H9 (cell line): ENCODE measurements around the gene CGGBP1. TPM values are rescaled to one million over a fixed set of nuclear protein-coding genes. Genes with fewer than 3 reads are reported as not detected.

Experiments
- DNase-seq: peaks from one replicate; pipeline ENCODE4 v3.0.0-alpha.2; 2017
- H2AFZ ChIP-seq: one replicate; pipeline ENCODE4 v1.6.1; 2013; ENCODE audit warnings: mild to moderate bottlenecking, low read length, control low read depth, moderate library complexity
- H2AK5ac ChIP-seq: 2 replicates; pipeline ENCODE4 v1.6.1; 2013; ENCODE audit warnings: low read length, control low read depth, mixed read lengths; ENCODE audit not compliant: insufficient read length
- H2BK120ac ChIP-seq: one replicate; pipeline ENCODE4 v1.6.1; 2013; ENCODE audit warnings: low read depth, mild to moderate bottlenecking, low read length, control low read depth, inconsistent platforms; ENCODE audit not compliant: poor library complexity, severe bottlenecking
- H2BK12ac ChIP-seq: 2 replicates; pipeline ENCODE4 v1.6.1; 2013; ENCODE audit warnings: low read length, control low read depth, mixed read lengths, low read depth; ENCODE audit not compliant: insufficient read length
- H2BK15ac ChIP-seq: 2 replicates; pipeline ENCODE4 v1.6.1; 2013; ENCODE audit warnings: low read depth, low read length, control low read depth
- H2BK20ac ChIP-seq: one replicate; pipeline ENCODE4 v1.6.1; 2013; ENCODE audit warnings: low read depth, mild to moderate bottlenecking, low read length, control low read depth, inconsistent platforms; ENCODE audit not compliant: poor library complexity, severe bottlenecking
- H2BK5ac ChIP-seq: 2 replicates; pipeline ENCODE4 v1.6.1; 2013; ENCODE audit warnings: low read length, control low read depth, mixed read lengths; ENCODE audit not compliant: insufficient read length
- H3K14ac ChIP-seq: 2 replicates; pipeline ENCODE4 v1.6.1; 2013; ENCODE audit warnings: low read length, control low read depth; ENCODE audit not compliant: insufficient read depth
- H3K18ac ChIP-seq: 2 replicates; pipeline ENCODE4 v1.6.1; 2013; ENCODE audit warnings: low read depth, mild to moderate bottlenecking, mixed read lengths, low read length, control low read depth; ENCODE audit not compliant: insufficient read length
- H3K23ac ChIP-seq: 2 replicates; pipeline ENCODE4 v1.6.1; 2013; ENCODE audit warnings: low read length, control low read depth, mixed read lengths, low read depth; ENCODE audit not compliant: insufficient read length
- H3K23me2 ChIP-seq: 2 replicates; pipeline ENCODE4 v1.6.1; 2013; ENCODE audit warnings: low read depth, mild to moderate bottlenecking, mixed read lengths, low read length, control low read depth; ENCODE audit not compliant: insufficient read length, poor library complexity, severe bottlenecking
- H3K27ac ChIP-seq: 2 replicates; pipeline ENCODE4 v1.5.1; 2013; ENCODE audit warnings: low read length, control low read depth, mixed read lengths, low read depth; ENCODE audit not compliant: insufficient read length
- H3K27me3 ChIP-seq: 2 replicates; pipeline ENCODE4 v1.6.1; 2013; ENCODE audit warnings: low read length, control low read depth, inconsistent platforms; ENCODE audit not compliant: insufficient read depth
- H3K4ac ChIP-seq: 2 replicates; pipeline ENCODE4 v1.6.1; 2013; ENCODE audit warnings: low read depth, mild to moderate bottlenecking, control low read depth, inconsistent platforms, low read length, moderate library complexity
- H3K4me1 ChIP-seq: 2 replicates; pipeline ENCODE4 v1.6.1; 2013; ENCODE audit warnings: low read length, control low read depth, inconsistent platforms; ENCODE audit not compliant: insufficient read depth
- H3K4me2 ChIP-seq: 2 replicates; pipeline ENCODE4 v1.6.1; 2013; ENCODE audit warnings: low read length, control low read depth, mixed read lengths; ENCODE audit not compliant: insufficient read length, insufficient read depth
- H3K56ac ChIP-seq: 2 replicates; pipeline ENCODE4 v1.6.1; 2013; ENCODE audit warnings: low read depth, mild to moderate bottlenecking, mixed read lengths, low read length, control low read depth; ENCODE audit not compliant: insufficient read length
- H3K79me1 ChIP-seq: 2 replicates; pipeline ENCODE4 v1.6.1; 2013; ENCODE audit warnings: low read depth, mild to moderate bottlenecking, moderate library complexity, low read length, control low read depth, inconsistent platforms; ENCODE audit not compliant: insufficient read depth, poor library complexity, severe bottlenecking
- H3K79me2 ChIP-seq: 2 replicates; pipeline ENCODE4 v1.6.1; 2013; ENCODE audit warnings: low read length, control low read depth, inconsistent platforms; ENCODE audit not compliant: insufficient read depth
- H3K9ac ChIP-seq: 2 replicates; pipeline ENCODE4 v1.6.1; 2013; ENCODE audit warnings: low read length, control low read depth, mixed read lengths; ENCODE audit not compliant: insufficient read length; ENCODE audit errors: extremely low read depth
- H3K9me3 ChIP-seq: one replicate; pipeline ENCODE4 v1.6.1; 2013; ENCODE audit warnings: low read depth, low read length, inconsistent platforms; ENCODE audit not compliant: control insufficient read depth
- H3T11ph ChIP-seq: one replicate; pipeline ENCODE4 v1.6.1; 2013; ENCODE audit warnings: mild to moderate bottlenecking, low read length, control low read depth, inconsistent platforms
- H4K20me1 ChIP-seq: one replicate; pipeline ENCODE4 v1.6.1; 2013; ENCODE audit not compliant: control insufficient read depth, insufficient read length, insufficient read depth
- H4K5ac ChIP-seq: 2 replicates; pipeline ENCODE4 v1.6.1; 2013; ENCODE audit warnings: low read depth, mild to moderate bottlenecking, mixed read lengths, low read length, control low read depth; ENCODE audit not compliant: insufficient read length
- H4K8ac ChIP-seq: replicated peaks from 2 replicates; pipeline ENCODE4 v1.6.1; 2013; ENCODE audit warnings: low read length, control low read depth, mixed read lengths, low read depth; ENCODE audit not compliant: insufficient read length
- H4K91ac ChIP-seq: 2 replicates; pipeline ENCODE4 v1.6.1; 2013; ENCODE audit warnings: low read depth, mild to moderate bottlenecking, moderate library complexity, mixed read lengths, low read length, control low read depth; ENCODE audit not compliant: insufficient read length
- H3K27ac Mint-ChIP-seq, 3 experiments: 2 replicates in 2 of 3; 3 replicates in 1 of 3; pipeline ENCODE4 v1.8.0; 2020 to 2021; ENCODE audit warnings: mixed read lengths in 3 of 3, mild to moderate bottlenecking in 1 of 3, moderate library complexity in 1 of 3
- H3K27me3 Mint-ChIP-seq: 2 replicates; pipeline ENCODE4 v1.8.0; 2021; ENCODE audit warnings: low read depth, mild to moderate bottlenecking, moderate library complexity, mixed read lengths
- H3K36me3 Mint-ChIP-seq, 3 experiments: 2 replicates in 2 of 3; 3 replicates in 1 of 3; pipeline ENCODE4 v1.8.0; 2020 to 2021; ENCODE audit warnings: low read depth in 3 of 3, mixed read lengths in 3 of 3; ENCODE audit not compliant: insufficient read depth in 1 of 3
- H3K4me1 Mint-ChIP-seq, 2 experiments: 2 replicates each; pipeline ENCODE4 v1.8.0; 2020; ENCODE audit warnings: mixed read lengths in 2 of 2
- H3K4me3 Mint-ChIP-seq, 2 experiments: 2 replicates in 1 of 2; 3 replicates in 1 of 2; pipeline ENCODE4 v1.8.0; 2020 to 2021; ENCODE audit warnings: mild to moderate bottlenecking in 2 of 2, mixed read lengths in 2 of 2, moderate library complexity in 1 of 2
- H3K9me3 Mint-ChIP-seq, 2 experiments: 2 replicates in 1 of 2; 3 replicates in 1 of 2; pipeline ENCODE4 v1.8.0; 2020; ENCODE audit warnings: mild to moderate bottlenecking in 2 of 2, mixed read lengths in 2 of 2, moderate library complexity in 1 of 2
- CTCF ChIP-seq: fragments of 200-600 bp; sonication (generic); conservative IDR thresholded peaks from 3 replicates; pipeline ENCODE4 v1.8.0; 2021; ENCODE audit warnings: antibody characterized with exemption, mild to moderate bottlenecking
- WGBS: extraction: QIAGEN DNeasy Blood & Tissue Kit; methylation state at CpG from one replicate; pipeline ENCODE4 v1.1.7; 2013; ENCODE audit warnings: missing lambda C conversion rate, low lambda C conversion rate, mixed read lengths; ENCODE audit not compliant: insufficient read length; ENCODE audit errors: extremely low coverage; 5-methylcytosine and 5-hydroxymethylcytosine counted together
- total RNA-seq: library from RNA; stranded (reverse); gene quantifications from 2 replicates; pipeline ENCODE4 v1.2.1, GENCODE V29; 2021

CGGBP1 gene
- total RNA-seq, 1 experiment from 2014 or later: 75.0 TPM

- Histone ChIP-seq H3K56ac (no peak overlapping the region), H3K23me2 (no peaks in the 10 kb centered on the region), H4K8ac (no peak overlapping the region), H4K91ac (no peak overlapping the region), H3K79me2 (no peaks in the 10 kb centered on the region), H2BK12ac (no peak overlapping the region), H3K9me3 (no peaks in the 10 kb centered on the region), H3K18ac (no peak overlapping the region), H3K4ac (no peak overlapping the region), H3K79me1 (no peaks in the 10 kb centered on the region), H3K23ac (no peak overlapping the region), H3K9ac (no peak overlapping the region), H2BK15ac (no peak overlapping the region), H3T11ph (no peak overlapping the region), H3K27ac (no peak overlapping the region), H2AFZ (no peak overlapping the region), H3K4me1 (no peaks in the 10 kb centered on the region), H3K27me3 (no peaks in the 10 kb centered on the region), H3K4me2 (no peak overlapping the region), H2BK5ac (no peak overlapping the region), H4K20me1 (no peaks in the 10 kb centered on the region), H2AK5ac (no peak overlapping the region), H2BK120ac (no peak overlapping the region), H4K5ac (no peak overlapping the region), H2BK20ac (no peak overlapping the region), H3K14ac (no peak overlapping the region)
- Mint-ChIP-seq H3K4me3 (no peak overlapping the region), H3K9me3 (peaks cover 9 to 11% of the 10 kb centered on the region in 2 experiments; a peak in 4 of 5 replicates), H3K27me3 (no peaks in the 10 kb centered on the region), H3K4me1 (no peaks in the 10 kb centered on the region), H3K36me3 (peaks cover 3 to 8% (median 5%) of the 10 kb centered on the region in 3 experiments; a peak in 5 of 7 replicates), H3K27ac (no peak overlapping the region)
- WGBS: no CpG with 5 or more reads among the region's 2 CpGs
- no peak for TF ChIP-seq CTCF
- DNase-seq: no peak
Observed at GRCh38 chr3:88013592-88013991, 45.2 kb downstream of the CGGBP1 start.
